ENCODE measurements around the gene SLC39A2.
A peak's percentile ranks its signal among the peaks of the same experiment; 100 is the strongest.

The SLC39A2 gene

DNA sequence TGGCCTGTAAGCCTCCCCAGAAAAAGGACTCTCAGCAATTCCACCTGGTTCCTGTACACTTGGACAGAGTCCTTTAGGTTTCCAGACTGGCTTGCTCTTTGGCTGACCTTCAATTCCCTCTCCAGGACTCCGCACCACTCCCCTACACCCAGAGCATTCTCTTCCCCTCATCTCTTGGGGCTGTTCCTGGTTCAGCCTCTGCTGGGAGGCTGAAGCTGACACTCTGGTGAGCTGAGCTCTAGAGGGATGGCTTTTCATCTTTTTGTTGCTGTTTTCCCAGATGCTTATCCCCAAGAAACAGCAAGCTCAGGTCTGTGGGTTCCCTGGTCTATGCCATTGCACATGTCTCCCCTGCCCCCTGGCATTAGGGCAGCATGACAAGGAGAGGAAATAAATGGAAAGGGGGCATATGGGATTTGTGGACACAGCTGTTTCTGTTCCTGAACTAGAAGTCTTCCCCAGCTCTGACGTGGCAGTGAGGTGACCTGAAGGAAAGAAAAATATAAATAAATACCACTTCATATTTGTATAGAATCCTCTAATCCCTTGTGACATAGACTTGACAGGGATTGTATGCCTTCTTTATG lies 44.4 kb downstream of the SLC39A2 start:
- no peaks in the 10 kb centered on the region for H3K36me3 ChIP-seq
- no peak for TF ChIP-seq Cebpa-rat (IDR thresholded peaks at IDR 0.05)
- no peaks in the 10 kb centered on the region for H3K27me3 ChIP-seq
- no peaks in the 10 kb centered on the region for H3K9me3 ChIP-seq (replicated peaks in 1 of 11)
- no peaks in the 10 kb centered on the region for H4K20me1 ChIP-seq
- no peak overlapping the region for H3K27ac ChIP-seq
- peaks cover 11 to 36% (median 20%) of the 10 kb centered on the region in 10 experiments for H3K4me1 ChIP-seq
- peak overlapping the region in 7 of 11 experiments; percentile 17 to 67 (median 44); a peak in 7 of 22 replicates for H3K4me2 ChIP-seq
- no peak overlapping the region for H3K9ac ChIP-seq
- no peak overlapping the region for H3K4me3 ChIP-seq

DNA sequence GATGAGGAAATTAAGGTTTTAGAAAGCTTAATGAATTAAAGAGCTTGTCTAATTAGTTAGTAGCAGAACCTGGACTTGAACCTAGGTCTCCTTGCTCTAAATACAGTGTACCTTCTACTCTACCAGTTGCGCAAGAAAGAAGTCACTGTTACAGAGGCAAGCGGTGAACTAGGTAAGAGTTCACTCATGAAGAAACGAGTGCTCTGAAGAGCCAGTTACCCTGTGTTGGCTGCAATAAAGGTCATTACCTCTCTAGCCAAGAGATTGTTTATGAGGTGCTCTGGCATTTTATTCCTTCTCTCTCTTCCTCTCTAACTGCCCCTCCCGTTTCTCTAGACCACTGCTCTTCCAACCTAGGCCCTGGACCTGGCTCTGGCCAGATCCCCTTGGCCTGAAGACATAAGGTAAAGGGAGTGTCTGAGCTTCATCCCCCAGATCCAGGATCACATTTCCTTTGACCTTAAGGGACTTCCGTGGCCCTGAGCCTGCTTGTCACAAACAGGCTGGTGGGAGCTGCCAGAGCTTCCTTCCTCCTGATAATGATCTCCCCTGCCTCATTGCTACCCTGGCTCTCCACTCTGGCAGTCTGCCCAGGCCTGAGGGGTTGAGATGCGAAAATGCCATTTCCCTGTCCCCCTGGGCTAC lies 45.0 kb downstream of the SLC39A2 start:
- H3K4me1 ChIP-seq, result peaks cover 11 to 33% (median 20%) of the 10 kb centered on the region in 10 experiments
- no peak overlapping the region for H3K27ac ChIP-seq
- no peaks in the 10 kb centered on the region for H3K27me3 ChIP-seq
- no peaks in the 10 kb centered on the region for H3K36me3 ChIP-seq
- TF ChIP-seq Cebpa-rat (IDR thresholded peaks at IDR 0.05), result peak in 6 of 11 experiments; percentile 19 to 74 (median 43); a peak in 6 of 22 replicates
- H3K4me3 ChIP-seq, result no peak overlapping the region
- no peaks in the 10 kb centered on the region for H3K9me3 ChIP-seq (replicated peaks in 1 of 11)
- no peaks in the 10 kb centered on the region for H4K20me1 ChIP-seq
- H3K9ac ChIP-seq, result no peak overlapping the region
- H3K4me2 ChIP-seq, result peak overlapping the region; percentile 17 to 67 (median 44); a peak in 21 of 22 replicates

DNA sequence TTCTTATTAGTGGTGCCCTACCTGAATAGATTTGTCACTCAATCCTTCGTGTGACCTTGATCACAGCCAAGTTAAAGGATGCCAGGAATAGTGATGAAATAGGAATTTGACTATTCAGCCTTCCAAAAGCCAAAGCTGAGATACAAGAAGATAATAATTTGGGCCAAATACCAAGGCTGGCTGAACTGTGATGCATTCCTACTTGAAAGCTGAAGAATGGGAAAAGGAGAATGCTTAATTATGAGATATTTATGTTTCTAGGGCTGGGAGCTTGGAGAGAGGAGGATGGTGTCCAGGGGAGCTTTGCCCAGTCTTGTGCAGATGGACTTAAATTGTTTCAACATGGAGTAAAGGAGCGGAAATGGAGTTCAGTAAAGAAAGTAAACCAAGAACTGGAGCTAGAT lies 48.3 kb downstream of the SLC39A2 start:
- Histone ChIP-seq H3K9me3 (replicated peaks in 1 of 11) (no peaks in the 10 kb centered on the region), H3K4me1 (peaks cover 11 to 22% (median 16%) of the 10 kb centered on the region in 10 experiments; a peak in 18 of 20 replicates), H4K20me1 (no peaks in the 10 kb centered on the region), H3K4me2 (no peak overlapping the region), H3K27me3 (no peaks in the 10 kb centered on the region), H3K4me3 (no peak overlapping the region), H3K36me3 (no peaks in the 10 kb centered on the region), H3K9ac (no peak overlapping the region), H3K27ac (no peak overlapping the region)
- no peak for TF ChIP-seq Cebpa-rat (IDR thresholded peaks at IDR 0.05)

DNA sequence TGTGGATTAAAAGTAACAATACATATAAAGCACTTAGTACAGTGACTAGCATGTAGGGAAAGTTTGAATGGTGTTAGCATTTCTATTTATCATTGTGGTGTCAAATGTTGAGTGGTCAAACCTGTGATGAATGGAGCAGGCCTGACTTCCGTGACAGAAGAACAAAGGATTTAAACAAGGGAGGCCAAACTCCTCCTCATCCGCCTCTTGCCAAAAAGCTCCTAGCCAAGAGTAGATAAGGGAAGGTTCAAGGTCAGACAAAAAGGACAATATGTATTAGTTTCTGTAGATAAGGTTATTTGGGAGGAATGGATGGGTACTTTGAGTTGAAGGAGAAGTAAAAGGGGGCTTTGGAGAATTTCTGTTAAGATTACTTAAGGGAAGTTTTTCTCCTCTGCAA lies 49.5 kb downstream of the SLC39A2 start:
- no peak for TF ChIP-seq Cebpa-rat (IDR thresholded peaks at IDR 0.05)
- Histone ChIP-seq H3K4me2 (no peak overlapping the region), H4K20me1 (no peaks in the 10 kb centered on the region; a peak in 1 of 22 replicates)

DNA sequence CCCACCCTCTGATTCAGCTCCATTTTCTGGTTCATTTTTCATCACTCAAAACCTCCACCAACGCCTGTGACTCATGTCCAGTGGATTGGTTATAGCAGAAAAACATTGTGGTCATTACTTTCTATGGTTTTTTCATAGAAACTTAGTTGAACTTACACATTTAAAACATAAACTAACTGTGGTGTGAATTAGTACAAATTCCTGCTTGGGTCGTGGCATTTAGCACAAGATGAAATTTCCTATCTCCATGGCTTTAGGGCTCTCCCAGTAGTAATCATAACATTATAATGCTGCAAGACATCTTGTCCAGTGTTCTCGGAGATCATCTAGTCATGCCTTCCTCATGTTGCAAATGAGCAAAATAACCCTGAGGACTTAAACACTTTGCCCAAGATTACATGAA lies 50.2 kb downstream of the SLC39A2 start:
- no peak overlapping the region for H3K9ac ChIP-seq
- no peak overlapping the region for H3K4me2 ChIP-seq
- peaks cover 3 to 9% (median 7%) of the 10 kb centered on the region in 10 experiments; a peak in 18 of 20 replicates for H3K4me1 ChIP-seq
- H3K9me3 ChIP-seq (replicated peaks in 1 of 11), result no peaks in the 10 kb centered on the region
- no peak overlapping the region for H3K27ac ChIP-seq
- no peaks in the 10 kb centered on the region for H3K36me3 ChIP-seq
- H3K27me3 ChIP-seq, result no peaks in the 10 kb centered on the region
- H4K20me1 ChIP-seq, result no peaks in the 10 kb centered on the region; a peak in 1 of 22 replicates
- TF ChIP-seq Cebpa-rat (IDR thresholded peaks at IDR 0.05), result no peak
- H3K4me3 ChIP-seq, result no peak overlapping the region

More for the DNA sequence above, 49.5 kb downstream of the SLC39A2 start:
- Histone ChIP-seq H3K27me3 (no peaks in the 10 kb centered on the region), H3K9me3 (replicated peaks in 1 of 11) (no peaks in the 10 kb centered on the region), H3K4me3 (no peak overlapping the region), H3K27ac (no peak overlapping the region), H3K4me1 (peaks cover 9 to 15% (median 13%) of the 10 kb centered on the region in 10 experiments; a peak in 18 of 20 replicates), H3K9ac (no peak overlapping the region), H3K36me3 (no peaks in the 10 kb centered on the region)

DNA sequence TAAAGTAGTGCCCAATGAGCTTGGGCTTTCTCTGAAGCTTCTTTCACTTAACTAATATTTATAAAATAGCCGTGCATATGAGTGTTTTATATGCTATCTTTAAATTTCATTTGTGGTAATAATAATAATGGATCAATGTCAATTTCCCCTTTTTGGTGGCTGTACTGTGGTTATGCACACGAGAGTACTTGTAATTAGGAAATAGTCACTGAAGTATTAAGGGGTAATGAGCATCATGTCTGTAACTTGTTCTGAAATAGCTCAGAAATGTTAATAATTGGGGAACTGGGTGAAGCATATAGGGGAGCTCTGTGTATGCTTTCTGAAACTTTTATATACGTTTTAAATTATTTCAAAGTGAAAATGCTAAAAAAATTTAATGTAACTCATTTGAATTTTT lies 51.5 kb downstream of the SLC39A2 start:
- Histone ChIP-seq H3K27me3 (no peaks in the 10 kb centered on the region), H3K9me3 (replicated peaks in 1 of 11) (no peaks in the 10 kb centered on the region), H3K9ac (no peak overlapping the region), H3K4me1 (no peaks in the 10 kb centered on the region), H4K20me1 (no peaks in the 10 kb centered on the region; a peak in 1 of 22 replicates), H3K36me3 (no peaks in the 10 kb centered on the region), H3K4me2 (no peak overlapping the region), H3K4me3 (no peak overlapping the region), H3K27ac (no peak overlapping the region)
- TF ChIP-seq Cebpa-rat (IDR thresholded peaks at IDR 0.05), result no peak
